ENCODE results near the gene LRRC8C.
A peak's percentile ranks its signal among the peaks of the same experiment; 100 is the strongest.

Gene LRRC8C

DNA sequence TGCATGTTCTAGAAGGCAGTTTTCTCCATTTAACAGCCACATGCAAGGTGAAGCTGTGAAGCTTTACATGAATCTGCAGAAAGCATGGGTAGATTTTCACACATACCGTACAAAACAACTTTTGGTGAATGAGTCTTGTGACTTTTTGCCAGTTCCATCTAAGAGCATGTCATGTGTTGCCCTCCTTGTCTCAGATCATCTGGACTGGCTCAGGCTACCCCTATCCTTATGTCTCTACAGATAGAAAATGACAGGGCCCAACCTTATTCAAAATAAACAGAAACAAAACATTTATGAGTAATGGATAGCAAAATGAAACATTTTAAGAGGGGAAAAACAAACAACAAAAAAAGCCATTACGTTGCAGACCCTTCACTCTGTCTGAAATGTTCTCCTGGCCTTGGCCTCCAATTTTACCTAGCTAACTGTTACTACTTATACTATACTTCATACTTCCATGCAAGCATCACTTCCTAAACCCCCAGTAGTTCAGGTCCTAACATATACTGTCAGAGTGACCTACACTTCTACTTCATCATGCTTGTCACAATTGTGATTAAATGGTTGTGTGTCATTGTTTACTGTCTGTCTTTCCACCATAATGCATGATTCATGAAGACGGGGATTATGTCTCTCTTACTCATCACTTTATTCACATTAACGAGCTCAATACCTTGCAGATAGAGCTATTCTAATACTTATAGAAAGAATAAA lies 39.0 kb downstream of the LRRC8C start:
- no peak for DNase-seq (ENCODE audit: low read depth)

DNA sequence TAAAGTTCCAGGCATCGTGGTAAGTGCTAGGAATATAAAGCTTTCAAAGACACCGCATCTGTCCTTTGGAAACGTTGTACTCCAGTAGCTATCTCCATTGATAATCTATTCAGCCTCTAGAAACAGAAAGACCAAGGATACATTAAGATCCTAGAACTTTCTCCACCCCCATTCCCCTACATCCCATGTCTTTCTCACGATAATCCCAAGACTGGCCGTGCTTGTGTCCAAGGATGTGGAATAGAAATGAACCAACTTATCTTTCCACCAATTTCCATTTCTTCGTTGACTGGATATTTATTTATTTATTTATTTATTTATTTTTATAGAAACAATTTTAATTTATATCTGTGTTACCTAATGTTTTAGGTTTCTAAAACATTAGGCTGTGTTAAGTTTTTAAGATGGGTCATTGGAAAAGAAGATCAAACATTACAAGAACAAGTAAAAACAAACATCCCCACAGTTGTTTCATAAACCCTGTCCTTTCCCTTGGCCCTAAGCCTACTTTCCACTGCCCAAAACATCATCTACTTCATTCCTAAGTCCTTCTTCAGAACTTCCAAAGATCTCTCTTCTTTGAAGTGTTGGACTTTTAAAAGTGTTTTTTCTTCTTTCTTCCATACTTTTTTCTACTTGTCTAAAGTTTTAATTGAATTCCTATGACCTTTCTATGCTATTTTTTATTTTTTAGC lies 39.7 kb downstream of the LRRC8C start:
- DNase-seq (ENCODE audit: low read depth), result no peak

DNA sequence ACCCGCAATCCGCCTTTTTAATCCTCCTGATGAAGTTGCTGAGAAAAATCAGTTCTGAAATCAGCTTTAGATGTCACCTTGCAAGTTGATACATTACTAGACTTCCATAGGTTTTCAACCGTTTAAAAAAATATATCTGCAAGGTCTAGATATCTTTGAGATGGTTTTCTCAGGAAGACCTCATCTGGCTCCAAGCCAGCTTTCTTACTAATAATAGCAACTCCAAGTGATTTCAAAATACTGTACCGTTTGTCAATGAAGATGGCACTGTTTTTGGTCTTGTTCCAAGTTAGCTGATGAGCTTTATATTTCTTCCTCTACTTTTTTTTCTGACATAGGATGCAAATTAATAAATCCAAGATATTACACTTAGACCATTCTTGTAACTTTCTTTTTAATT lies 40.3 kb downstream of the LRRC8C start:
- no peak for DNase-seq (ENCODE audit: low read depth)

DNA sequence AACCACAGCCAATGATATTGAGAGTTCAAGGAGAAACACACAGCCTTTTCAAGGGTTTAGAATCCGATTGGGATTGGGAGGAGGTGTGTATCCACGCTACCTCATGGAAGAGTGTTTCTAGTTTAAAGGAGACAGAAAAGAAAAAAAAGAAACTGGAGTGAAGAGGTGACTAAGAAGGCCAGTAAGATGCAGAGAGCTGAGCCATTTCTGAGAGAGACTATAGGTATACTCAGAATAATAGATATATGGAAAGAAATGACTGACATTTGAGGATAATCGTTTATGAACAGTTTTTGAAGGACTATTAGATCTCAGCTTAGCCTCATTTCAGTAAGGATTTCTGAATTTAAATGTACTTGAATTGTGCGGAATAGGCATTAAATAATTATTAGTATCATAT lies 42.8 kb downstream of the LRRC8C start:
- DNase-seq (ENCODE audit: low read depth), result no peak

DNA sequence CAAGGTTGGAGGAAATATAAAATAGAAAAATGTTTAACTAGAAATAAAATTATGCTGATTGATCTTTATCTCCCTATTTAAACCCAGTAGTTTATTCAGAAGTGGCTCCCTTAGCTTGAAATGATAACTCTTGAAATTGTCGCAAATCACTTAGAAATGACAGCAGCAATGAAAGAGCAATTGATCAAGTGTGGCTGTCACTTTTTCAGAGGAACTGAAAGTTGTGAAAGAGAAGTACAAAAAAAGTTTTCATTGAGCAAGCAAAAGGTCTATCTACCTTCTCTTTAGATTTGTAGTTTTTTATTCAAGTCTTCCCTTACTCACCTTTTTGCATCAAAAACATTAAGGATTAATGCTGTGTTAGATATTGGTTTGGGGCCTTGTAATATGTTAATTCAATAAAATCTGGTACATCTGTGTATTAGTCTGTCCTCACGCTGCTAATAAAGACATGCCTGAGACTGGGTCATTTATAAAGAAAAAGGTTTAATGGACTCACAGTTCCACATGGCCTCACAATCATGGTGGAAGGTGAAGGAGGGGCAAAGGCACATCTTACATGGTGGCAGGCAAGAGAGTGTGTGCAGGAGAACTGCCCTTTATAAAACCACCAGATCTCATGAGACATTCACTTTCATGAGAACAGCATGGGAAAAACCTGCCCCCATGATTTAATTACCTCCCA lies 48.3 kb downstream of the LRRC8C start:
- DNase-seq (ENCODE audit: low read depth), result no peak

DNA sequence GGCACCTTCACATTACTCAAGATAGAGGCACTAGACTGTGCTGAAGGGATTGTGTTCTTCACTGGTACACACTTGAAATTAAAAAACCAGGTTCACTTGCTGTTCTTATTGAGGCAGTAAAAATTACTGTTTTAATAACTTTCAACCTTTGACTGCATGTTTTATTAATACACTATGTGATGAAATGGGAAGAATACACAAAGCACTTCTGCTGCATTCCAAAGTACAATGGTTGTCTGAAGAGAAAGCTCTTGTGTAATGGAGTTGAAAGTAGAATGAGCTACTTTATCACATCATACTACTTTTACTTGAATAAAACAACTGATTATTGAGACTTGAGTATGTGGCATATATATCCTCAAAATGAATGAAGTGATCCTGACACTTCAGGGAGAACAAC lies 49.7 kb downstream of the LRRC8C start:
- no peak for DNase-seq (ENCODE audit: low read depth)

DNA sequence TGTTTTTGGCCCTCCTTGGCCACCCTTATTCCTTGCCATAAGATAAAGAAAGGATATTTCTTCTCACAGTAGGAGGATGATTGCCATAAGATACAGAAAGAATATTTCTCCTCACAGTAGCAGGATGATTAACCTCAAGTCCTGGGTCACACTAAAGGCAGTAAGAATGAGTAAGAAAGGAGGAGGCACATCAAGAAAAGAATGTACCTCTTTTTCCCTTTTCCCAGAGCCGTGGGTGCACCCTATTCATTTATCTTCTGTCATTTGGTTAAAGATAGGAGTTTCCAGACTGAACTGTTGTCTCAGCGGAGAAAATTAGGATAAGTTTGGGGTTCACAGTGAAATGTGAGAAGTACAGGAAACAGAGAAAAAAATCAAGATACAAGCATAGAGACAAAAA lies 52.5 kb downstream of the LRRC8C start:
- no peak for DNase-seq (ENCODE audit: low read depth)

DNA sequence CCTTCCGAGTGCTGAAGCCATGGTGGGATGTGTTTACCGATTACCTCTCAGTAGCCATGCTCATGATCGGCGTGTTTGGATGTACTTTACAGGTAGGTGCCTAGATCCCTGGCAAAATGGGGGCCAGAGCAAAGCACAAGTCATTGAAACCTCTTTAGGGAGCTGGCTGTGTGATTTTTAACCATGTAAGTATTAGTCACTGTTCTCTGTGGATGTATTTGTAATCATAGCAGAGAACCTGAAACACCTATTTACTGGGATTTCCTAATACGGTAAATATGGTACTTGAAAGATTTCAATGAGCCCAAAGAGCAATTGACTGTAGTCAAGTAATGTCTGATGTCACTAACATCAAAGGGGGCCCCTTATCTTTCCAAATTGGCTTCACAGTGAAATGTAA lies 53.6 kb downstream of the LRRC8C start:
- DNase-seq (ENCODE audit: low read depth), result no peak

DNA sequence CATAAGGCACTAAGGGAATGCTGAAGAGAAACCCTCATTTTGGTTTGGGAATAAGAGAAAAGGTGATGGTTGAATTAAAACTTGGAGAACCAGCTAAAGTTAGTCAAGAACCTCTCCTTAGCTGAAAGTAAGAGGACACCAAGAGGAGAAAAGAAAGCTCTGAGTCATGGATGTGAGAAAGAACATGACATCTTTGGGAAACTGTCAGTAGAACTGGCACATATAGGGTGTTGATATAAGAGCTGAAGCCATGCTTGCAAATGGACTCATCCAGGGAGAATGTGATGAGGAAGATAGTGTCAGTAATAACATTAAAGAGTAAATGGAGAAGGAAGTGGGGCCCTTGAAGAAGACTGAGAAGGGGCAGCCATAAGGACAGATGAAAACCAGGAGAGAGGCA lies 54.3 kb downstream of the LRRC8C start:
- DNase-seq (ENCODE audit: low read depth), result no peak

DNA sequence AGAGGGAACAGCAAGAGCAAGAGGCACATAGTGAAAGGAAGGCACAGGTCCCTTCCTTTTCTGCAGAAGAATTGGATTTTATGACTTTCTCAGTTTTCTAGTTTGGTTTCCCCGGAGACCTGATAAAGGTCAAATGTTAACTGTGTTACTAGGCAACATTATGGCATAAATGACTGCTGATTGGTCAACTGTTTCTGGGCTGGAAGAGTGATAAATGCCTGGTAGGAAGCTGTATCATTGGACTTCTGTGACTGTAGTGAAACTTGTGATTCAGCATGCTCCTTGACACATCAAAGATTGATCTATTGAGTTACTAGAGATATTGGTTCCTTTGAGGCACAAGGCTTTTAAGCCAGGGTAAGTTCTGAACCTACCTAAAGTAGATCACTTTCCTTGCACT lies 55.7 kb downstream of the LRRC8C start:
- DNase-seq (ENCODE audit: low read depth), result no peak

DNA sequence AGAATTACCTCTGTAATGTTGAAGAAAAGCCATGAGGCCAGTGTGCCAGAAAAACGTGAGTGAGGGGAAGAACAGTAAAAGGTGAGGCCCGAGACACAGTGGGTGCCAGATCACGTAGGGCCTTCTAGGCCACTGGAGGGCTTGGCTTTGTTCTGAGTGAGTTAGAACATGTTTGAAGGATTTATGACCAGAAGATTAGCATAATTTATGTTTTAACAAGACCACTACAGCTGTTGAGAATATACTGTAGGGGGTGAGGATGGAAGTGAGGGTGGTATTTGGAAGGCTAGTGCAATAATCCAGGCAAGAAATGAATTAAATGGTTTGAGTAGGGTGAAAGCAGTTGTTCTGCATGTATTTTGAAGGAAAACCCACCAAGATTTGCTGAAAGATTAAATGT lies 56.3 kb downstream of the LRRC8C start:
- no peak for DNase-seq (ENCODE audit: low read depth)

DNA sequence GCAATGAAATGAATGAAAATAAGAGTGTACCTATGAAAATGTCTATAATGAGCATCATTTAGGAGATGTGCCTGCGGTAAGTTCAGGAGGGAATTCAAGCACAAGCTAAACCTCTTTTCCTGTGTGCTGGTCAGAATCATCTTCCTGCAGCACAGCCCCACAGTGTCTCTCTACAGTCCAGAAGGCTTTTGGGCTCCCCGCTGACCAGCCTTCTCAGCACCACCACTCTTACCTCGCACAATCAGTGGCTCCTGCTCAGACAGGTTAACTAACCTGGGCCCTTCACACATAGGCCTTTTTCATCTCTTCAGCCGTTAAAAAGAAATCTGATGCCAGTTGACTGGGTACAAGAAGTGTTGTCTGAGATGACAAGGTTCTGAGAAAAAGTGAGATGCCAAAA lies 57.7 kb downstream of the LRRC8C start:
- no peak for DNase-seq (ENCODE audit: low read depth)

DNA sequence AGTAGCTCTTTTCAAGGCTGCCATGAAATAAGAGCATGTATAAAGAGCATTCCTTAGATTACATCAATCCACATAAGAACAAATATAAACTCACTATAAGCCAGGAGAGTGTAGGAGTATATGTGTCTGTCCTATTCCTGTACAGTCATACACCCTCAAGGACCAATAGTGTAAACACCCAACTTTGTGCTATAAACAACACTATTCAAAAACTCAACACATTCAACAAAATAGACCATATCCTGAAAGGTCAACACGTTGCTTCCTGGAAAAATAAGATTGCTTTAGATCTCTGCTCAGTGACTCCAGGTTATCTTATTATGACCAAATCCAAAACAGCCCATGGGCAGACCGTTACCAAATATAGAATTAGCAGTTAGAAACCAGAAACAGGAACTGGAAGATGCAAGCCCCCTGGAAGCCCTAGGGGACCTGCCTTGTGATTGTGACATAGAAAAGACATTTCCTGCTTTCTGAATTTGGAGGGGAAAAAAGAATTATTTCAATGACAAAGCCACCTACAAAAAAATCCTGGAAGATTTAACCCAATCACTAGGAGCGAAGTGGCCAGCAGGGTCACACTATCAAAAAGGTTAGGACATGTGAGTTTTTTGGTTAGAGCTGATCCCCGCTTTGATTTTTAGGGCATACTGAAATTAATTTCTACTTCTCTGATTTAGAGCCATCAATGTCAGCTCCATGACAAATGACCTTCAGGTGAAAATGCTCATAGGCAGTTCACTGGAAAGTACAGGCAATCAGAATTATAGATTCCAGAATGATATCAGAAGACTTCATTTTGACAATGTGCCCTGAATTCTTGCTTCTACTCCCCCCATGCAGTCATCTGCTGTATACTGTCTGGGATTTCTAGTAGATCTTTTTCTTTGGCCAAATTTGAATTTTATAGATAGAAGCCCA lies 59.9 kb downstream of the LRRC8C start:
- DNase-seq (ENCODE audit: low read depth), result no peak

DNA sequence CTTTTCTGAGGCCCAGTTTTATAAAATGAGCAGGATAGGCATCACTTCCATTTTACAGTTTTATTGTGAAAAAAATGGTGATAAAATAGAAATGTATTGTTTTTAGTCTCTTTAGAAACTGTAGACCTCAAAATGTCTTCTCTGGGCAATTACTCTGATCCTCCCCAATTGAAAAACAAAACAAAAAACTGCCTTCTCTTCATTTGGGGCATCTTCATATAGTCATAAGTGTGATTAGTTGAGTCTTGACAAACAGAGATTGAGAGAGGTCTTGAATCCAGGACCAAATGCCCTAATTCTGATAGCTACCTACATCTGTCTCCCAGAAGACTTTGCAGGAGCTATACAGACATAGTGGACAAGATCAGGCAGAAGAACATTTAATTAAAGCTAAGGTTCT lies 62.9 kb downstream of the LRRC8C start:
- DNase-seq (ENCODE audit: low read depth), result no peak

DNA sequence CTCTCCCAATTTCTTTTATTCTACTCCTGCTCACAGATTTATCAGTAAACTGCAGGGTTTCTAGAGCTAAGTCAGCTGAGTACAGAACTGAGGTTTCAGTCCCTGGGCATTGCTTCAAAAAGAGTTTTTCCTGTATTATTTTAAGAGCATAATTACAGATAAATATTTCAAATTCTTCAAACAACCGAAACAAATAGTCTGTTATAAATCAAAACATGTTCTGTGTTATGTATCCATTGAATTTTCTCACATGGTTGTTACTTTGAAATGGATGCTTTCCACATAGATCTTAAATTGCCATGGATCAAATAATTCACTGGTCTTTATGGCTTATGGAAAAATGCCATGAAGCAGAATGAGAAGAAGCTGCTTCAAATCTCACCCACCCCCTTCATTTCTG lies 64.5 kb downstream of the LRRC8C start:
- DNase-seq (ENCODE audit: low read depth), result no peak

DNA sequence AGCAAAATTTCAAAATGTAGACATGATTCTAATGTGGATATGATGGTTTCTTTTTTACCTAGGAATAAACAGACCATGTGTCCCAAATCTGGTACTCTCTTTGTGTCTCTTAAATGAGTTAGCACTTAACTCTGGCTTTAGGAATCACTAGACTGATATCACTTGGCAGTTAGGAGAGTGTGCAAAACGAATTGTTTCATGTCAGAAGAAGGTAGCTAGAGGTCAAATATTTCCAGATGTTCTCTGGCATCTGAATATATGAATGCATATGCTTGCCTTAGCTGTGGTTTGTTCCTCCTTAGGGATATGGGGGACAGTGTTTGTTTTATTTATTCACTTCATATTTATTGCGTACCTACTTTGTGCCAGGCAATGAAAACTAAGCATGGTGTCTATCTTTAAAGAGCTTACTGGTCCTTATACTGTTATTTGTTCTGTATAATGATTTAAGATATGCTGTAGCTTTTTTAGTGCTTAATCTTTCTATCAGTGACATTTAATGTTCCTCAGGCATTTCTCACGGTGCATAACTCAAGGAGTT lies 65.2 kb downstream of the LRRC8C start:
- no peak for DNase-seq (ENCODE audit: low read depth)

DNA sequence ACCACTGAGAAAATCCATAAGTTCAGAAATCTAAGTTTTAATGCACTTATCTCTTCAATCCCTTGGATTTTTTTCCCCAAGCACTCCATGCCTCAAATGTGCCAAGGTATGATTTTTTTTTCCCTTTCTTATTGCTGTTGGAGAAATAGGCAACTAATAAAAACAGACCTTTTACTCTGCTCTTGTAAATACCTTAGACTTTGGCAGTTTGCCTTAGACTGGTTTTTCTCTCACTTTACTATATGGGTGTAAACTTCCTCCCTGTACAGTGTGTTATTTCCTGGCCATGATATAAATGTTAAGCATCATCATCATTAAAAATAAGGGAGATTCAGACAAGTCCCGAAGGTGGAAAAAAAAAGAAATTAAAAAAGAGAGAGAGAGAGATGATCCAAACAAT lies 65.7 kb downstream of the LRRC8C start:
- DNase-seq (ENCODE audit: low read depth), result no peak

DNA sequence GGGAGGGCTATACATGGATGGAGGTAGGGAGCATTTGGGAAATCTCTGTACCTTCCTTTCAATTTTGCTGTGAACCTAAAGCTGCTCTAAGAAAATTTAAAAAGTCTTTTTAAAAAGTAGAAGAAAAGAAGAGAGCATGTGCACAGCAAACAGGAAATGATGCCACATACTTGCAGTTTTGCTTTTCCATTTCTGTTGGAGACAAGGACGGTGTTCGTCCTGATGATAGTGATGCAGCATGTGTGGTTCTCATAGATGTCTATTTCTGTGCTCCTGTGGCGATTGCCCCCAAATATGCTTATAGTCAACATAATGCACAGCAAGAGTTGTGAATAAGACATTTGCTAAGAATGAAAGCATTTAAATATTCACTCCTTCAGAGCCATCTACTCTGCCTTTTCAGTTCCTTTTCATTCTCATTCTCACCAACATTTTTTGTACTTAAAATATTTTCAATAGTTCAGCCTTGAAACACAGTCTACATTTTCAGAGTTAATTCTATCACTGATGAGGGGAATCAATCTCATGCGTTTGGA lies 66.6 kb downstream of the LRRC8C start:
- DNase-seq (ENCODE audit: low read depth), result no peak

DNA sequence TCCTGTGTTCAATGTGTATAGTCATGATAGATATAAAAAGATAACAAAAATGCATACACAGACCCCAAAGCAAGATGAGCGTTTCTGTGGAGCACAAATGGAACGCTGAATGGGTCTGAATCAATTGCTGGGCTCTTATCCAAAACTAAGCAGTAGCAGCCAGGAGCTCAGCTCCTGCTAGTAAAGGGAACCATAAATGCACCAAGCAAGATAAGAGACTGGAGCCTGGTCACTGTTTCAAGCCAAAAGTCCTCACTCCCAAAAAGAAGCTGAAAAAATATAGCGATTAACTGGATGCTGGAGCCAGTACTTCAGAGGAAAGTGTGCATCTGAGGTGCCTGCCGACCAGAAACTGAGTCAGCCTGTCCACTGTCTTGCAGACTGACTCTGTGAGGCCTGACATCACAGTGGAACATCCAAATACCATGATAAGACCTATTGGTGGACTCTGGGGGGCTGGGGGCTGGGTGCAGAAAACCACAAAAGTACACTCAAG lies 68.9 kb downstream of the LRRC8C start:
- DNase-seq (ENCODE audit: low read depth), result no peak

DNA sequence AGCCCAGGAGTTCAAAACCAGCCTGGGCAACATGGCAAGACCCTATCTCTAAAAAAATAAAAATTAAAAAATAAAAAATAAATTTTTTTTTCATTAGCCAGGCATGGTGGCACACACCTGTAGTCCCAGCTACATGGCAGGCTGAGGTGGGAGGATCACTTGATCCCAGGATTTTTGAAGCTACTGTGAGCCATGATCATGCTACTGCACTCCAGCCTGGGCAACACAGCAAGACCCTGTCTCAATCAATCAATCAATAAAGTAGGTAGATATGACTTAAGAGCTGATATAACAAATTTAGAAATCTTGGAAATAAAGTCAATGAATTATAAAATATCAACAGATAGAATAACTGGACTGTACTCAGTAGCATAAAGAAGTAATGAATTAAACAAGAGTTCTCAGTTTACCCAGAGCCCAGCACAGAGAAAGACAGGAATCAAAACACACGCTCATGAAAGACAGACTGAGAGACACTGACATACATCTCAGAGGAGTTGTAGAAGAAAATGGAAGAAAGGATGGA lies 69.7 kb downstream of the LRRC8C start:
- DNase-seq (ENCODE audit: low read depth), result no peak

DNA sequence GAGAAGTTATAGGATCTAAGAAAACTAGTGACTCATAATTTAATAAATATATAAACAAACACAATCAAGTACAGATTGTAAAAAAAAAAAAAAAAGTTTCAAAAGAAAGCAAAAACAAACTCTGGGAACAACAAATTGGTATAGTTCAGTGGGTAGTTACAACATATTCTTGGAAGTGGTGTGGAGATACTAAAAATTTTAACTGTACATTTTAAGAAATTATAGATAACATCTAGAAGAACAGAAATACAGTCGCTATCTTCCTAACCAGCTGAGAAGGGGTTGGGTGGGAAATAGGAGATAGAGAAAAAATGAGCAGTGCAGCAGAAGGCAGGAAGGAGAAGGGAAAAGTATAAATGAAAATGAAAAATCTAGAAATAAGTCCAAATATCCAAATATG lies 70.5 kb downstream of the LRRC8C start:
- DNase-seq (ENCODE audit: low read depth), result peak; percentile 76

Measured in CMK (cell line).